Upper lobe of left lung (tissue), 6 donors: ENCODE results near the gene AGBL4. TPM values are rescaled to one million over a fixed set of nuclear protein-coding genes. Genes with fewer than 3 reads are reported as not detected.

Experiments used
- ATAC-seq, 2 donors: fragments of 200-7000 bp; cut with Tn5 transposase; one replicate each; pipeline ENCODE4 v1.9.1; 2022; ENCODE audit warnings: mild to moderate bottlenecking in 2 of 2, moderate library complexity in 2 of 2; ENCODE audit not compliant: low FRiP score in 2 of 2
- DNase-seq, 2 donors: peaks; one replicate each; pipeline ENCODE4 v3.0.0-alpha.2; 2019 to 2020
- H3K27ac ChIP-seq, 4 donors: fragments of 200-600 bp; sonication (generic); one replicate each; pipeline ENCODE4 v1.5.1; 2016 to 2019
- H3K27me3 ChIP-seq, 4 donors: fragments of 200-600 bp; sonication (generic); one replicate each; pipeline ENCODE4 v1.5.1; 2017 to 2019
- H3K36me3 ChIP-seq, 4 donors: fragments of 200-600 bp; sonication (generic); one replicate each; pipeline ENCODE4 v1.5.1; 2016 to 2019
- H3K4me1 ChIP-seq, 4 donors: fragments of 200-600 bp; sonication (generic); one replicate each; pipeline ENCODE4 v1.5.1; 2018 to 2019
- H3K4me3 ChIP-seq, 4 donors: fragments of 200-600 bp; sonication (generic); one replicate each; pipeline ENCODE4 v1.5.1; 2017 to 2019; ENCODE audit warnings: mild to moderate bottlenecking in 2 of 4, moderate library complexity in 1 of 4
- H3K9me3 ChIP-seq, 4 donors: fragments of 200-600 bp; sonication (generic); one replicate each; pipeline ENCODE4 v1.5.1; 2018 to 2019
- CTCF ChIP-seq, 6 experiments: fragments of 450-650 bp in 4 of 6; fragments of 200-600 bp in 2 of 6; sonication (generic) in 2 of 6; IDR thresholded peaks; one replicate each; pipeline ENCODE4 v1.5.1; 2016 to 2019; ENCODE audit warnings: antibody characterized with exemption in 6 of 6
- EP300 ChIP-seq, 4 donors: sonication (generic); formaldehyde crosslinking; IDR thresholded peaks; one replicate each; pipeline ENCODE4 v1.5.1; 2017; ENCODE audit warnings: antibody characterized with exemption in 4 of 4, control low read depth in 2 of 4
- POLR2A ChIP-seq, 4 donors: fragments of 450-650 bp; IDR thresholded peaks; one replicate each; pipeline ENCODE4 v1.5.1; 2016 to 2017; ENCODE audit warnings: antibody characterized with exemption in 4 of 4, mild to moderate bottlenecking in 2 of 4
- POLR2AphosphoS5 ChIP-seq, 2 donors: sonication (generic); formaldehyde crosslinking; IDR thresholded peaks; one replicate each; pipeline ENCODE4 v1.5.1; 2017; ENCODE audit warnings: antibody characterized with exemption in 2 of 2
- WGBS, 2 donors: methylation state at CpG; one replicate each; pipeline ENCODE4 v1.1.5; 2017 to 2018; 5-methylcytosine and 5-hydroxymethylcytosine counted together
- total RNA-seq, 6 donors: library from RNA; depleted of rRNA in 4 of 6; stranded (reverse); fragments of >200 nt in 4 of 6; gene quantifications; one replicate each; pipeline versions ENCODE4 v1.1.0 to v1.2.1, GENCODE V29; 2016 to 2021
- donor health status: DM: no; HTN: no; CAD: no; lungs with moderate emphysema.
- donor health status: DM: no; HTN: yes; CAD: no; lungs with severe emphysema.

AGBL4 gene
- total RNA-seq, 6 donors from 2014 or later, result 0.57 to 10.5 (median 1.5) TPM

GRCh38 chr1:48903291-48903690 is 1120.5 kb downstream of the AGBL4 start:
- no peak overlapping the region for H3K27ac ChIP-seq
- ATAC-seq (no peak), DNase-seq (no peak)
- no peaks in the 10 kb centered on the region for H3K4me1 ChIP-seq
- H3K4me3 ChIP-seq, result no peak overlapping the region
- no peaks in the 10 kb centered on the region for H3K9me3 ChIP-seq
- no peaks in the 10 kb centered on the region for H3K36me3 ChIP-seq
- WGBS, 2 donors, result 60 to 77% methylated on average over 1 of the region's 1 CpG
- H3K27me3 ChIP-seq, result no peaks in the 10 kb centered on the region
- no peak for TF ChIP-seq POLR2A (IDR thresholded peaks at IDR 0.05)
- no peak for TF ChIP-seq EP300 (IDR thresholded peaks at IDR 0.05)
- TF ChIP-seq CTCF (IDR thresholded peaks at IDR 0.05), result no peak
- TF ChIP-seq POLR2AphosphoS5 (IDR thresholded peaks at IDR 0.05), result no peak

GRCh38 chr1:48898894-48899293 is 1124.9 kb downstream of the AGBL4 start:
- 92 to 100% methylated on average over 7 to 32 of the region's 32 CpGs for WGBS, 2 donors
- no peak for ATAC-seq
- Histone ChIP-seq H3K4me3 (no peak overlapping the region), H3K4me1 (no peaks in the 10 kb centered on the region), H3K27me3 (no peaks in the 10 kb centered on the region), H3K27ac (no peak overlapping the region), H3K9me3 (no peaks in the 10 kb centered on the region), H3K36me3 (no peaks in the 10 kb centered on the region)
- TF ChIP-seq POLR2AphosphoS5 (IDR thresholded peaks at IDR 0.05) (no peak), CTCF (IDR thresholded peaks at IDR 0.05) (no peak), POLR2A (IDR thresholded peaks at IDR 0.05) (no peak), EP300 (IDR thresholded peaks at IDR 0.05) (no peak)
- peak in 1 of 2 donors; percentile 66 for DNase-seq

DNA sequence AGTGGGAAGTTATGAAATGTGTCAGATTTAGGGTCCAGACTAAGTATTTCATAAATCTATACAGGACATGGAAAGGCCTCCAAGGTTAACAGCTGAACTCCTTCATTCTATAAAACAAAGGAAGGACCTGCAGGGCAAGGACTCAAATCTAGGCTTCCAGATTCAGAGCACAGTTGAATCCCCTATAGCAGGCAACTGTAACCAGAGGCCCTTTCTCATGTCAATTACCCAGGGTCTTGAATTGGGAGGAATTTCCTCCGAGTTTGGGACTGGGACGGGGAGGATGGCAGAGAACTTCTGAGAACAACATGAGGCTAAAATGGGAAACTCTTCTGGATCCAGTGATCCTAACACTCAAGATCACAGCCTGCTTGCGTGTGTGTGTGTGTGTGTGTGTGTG is 1134.1 kb downstream of the AGBL4 start:
- Histone ChIP-seq H3K9me3 (no peaks in the 10 kb centered on the region), H3K27me3 (no peaks in the 10 kb centered on the region), H3K4me1 (no peaks in the 10 kb centered on the region), H3K27ac (no peak overlapping the region), H3K4me3 (no peak overlapping the region), H3K36me3 (no peaks in the 10 kb centered on the region)
- WGBS, 2 donors, result 72 to 79% methylated on average over 3 of the region's 3 CpGs
- DNase-seq (no peak), ATAC-seq (no peak)
- TF ChIP-seq EP300 (IDR thresholded peaks at IDR 0.05) (no peak), POLR2AphosphoS5 (IDR thresholded peaks at IDR 0.05) (no peak), POLR2A (IDR thresholded peaks at IDR 0.05) (no peak), CTCF (IDR thresholded peaks at IDR 0.05) (no peak)

GRCh38 chr1:48889082-48889481 is 1134.7 kb downstream of the AGBL4 start:
- DNase-seq (no peak), ATAC-seq (no peak)
- no peak overlapping the region for H3K4me3 ChIP-seq
- no peak overlapping the region for H3K27ac ChIP-seq
- TF ChIP-seq CTCF (IDR thresholded peaks at IDR 0.05) (no peak), POLR2AphosphoS5 (IDR thresholded peaks at IDR 0.05) (no peak), EP300 (IDR thresholded peaks at IDR 0.05) (no peak), POLR2A (IDR thresholded peaks at IDR 0.05) (no peak)
- H3K27me3 ChIP-seq, result no peaks in the 10 kb centered on the region
- H3K9me3 ChIP-seq, result no peaks in the 10 kb centered on the region
- WGBS, 2 donors, result 47 to 74% methylated on average over 4 of the region's 4 CpGs
- H3K4me1 ChIP-seq, result no peaks in the 10 kb centered on the region
- H3K36me3 ChIP-seq, result no peaks in the 10 kb centered on the region

DNA sequence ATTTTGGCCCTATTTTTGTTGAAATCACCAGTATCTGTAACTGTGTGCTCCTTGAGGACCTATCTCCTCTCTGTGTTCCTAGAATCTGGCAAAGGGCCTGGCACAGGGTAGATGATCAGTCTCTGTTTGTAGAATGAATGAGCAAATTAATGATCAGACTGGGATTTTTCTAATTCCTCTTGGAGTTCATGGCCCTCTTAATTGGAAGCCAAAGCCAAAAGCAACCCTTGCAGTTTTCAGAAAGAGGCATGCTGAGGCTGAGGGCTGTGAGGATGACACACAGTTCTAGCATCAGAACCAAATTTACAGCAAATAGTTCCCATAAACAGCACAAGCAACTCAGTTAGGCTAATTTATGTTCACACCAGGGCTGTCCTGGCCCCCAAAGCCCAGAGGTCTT is 1136.0 kb downstream of the AGBL4 start:
- Histone ChIP-seq H3K36me3 (no peaks in the 10 kb centered on the region), H3K4me3 (no peak overlapping the region), H3K4me1 (no peaks in the 10 kb centered on the region), H3K27ac (no peak overlapping the region), H3K27me3 (no peaks in the 10 kb centered on the region), H3K9me3 (no peaks in the 10 kb centered on the region)
- no peak for DNase-seq
- no peak for TF ChIP-seq EP300 (IDR thresholded peaks at IDR 0.05)
- TF ChIP-seq CTCF (IDR thresholded peaks at IDR 0.05), result no peak
- TF ChIP-seq POLR2A (IDR thresholded peaks at IDR 0.05), result no peak
- TF ChIP-seq POLR2AphosphoS5 (IDR thresholded peaks at IDR 0.05), result no peak
- no peak for ATAC-seq
